ENCODE data around the gene POLR3B. TPM values are rescaled to one million over a fixed set of nuclear protein-coding genes. Genes with fewer than 3 reads are reported as not detected.

The POLR3B gene
- total RNA-seq, 1 experiment from 2014 or later: 10.7 TPM

- ATAC-seq (no peak), DNase-seq (ENCODE audit: low read depth, low spot score) (no peak)
- no peak for TF ChIP-seq EZH2phosphoT487 (IDR thresholded peaks at IDR 0.05; ENCODE audit: borderline replicate concordance)
- no peak for TF ChIP-seq SRF (IDR thresholded peaks at IDR 0.05; ENCODE audit: low read depth)
- no peak for TF ChIP-seq ATF3 (IDR thresholded peaks at IDR 0.05)
- TF ChIP-seq POLR2A (IDR thresholded peaks at IDR 0.05; ENCODE audit: borderline replicate concordance, extremely low read depth, insufficient read depth, insufficient read length): no peak
- TF ChIP-seq POLR2AphosphoS5 (IDR thresholded peaks at IDR 0.05; ENCODE audit: low read depth, low read length): no peak
- no peak for TF ChIP-seq CBX3 (IDR thresholded peaks at IDR 0.05; ENCODE audit: low read depth)
- no peak for TF ChIP-seq ZFX (IDR thresholded peaks at IDR 0.05)
- no peak for TF ChIP-seq REST (IDR thresholded peaks at IDR 0.05; ENCODE audit: low read depth)
- TF ChIP-seq JUND (IDR thresholded peaks at IDR 0.05): no peak
- TF ChIP-seq ELF1 (IDR thresholded peaks at IDR 0.05; ENCODE audit: borderline replicate concordance, low read depth): no peak
- no peak for TF ChIP-seq SIN3A (IDR thresholded peaks at IDR 0.05; ENCODE audit: low read depth)
- TF ChIP-seq SP1 (IDR thresholded peaks at IDR 0.05; ENCODE audit: low read depth): no peak
- no peak for TF ChIP-seq FOSL1 (IDR thresholded peaks at IDR 0.05; ENCODE audit: low read depth)
- no peak for TF ChIP-seq MAX (IDR thresholded peaks at IDR 0.05)
- TF ChIP-seq CTCF (IDR thresholded peaks at IDR 0.05 in 2 of 3, conservative IDR thresholded peaks at IDR 0.05 in 1 of 3; ENCODE audit: borderline replicate concordance in 1 of 3, insufficient read depth in 1 of 3, low read depth in 2 of 3, low read length in 2 of 3): no peak
- TF ChIP-seq EZH2 (IDR thresholded peaks at IDR 0.05): no peak
- no peak for TF ChIP-seq RAD21 (IDR thresholded peaks at IDR 0.05; ENCODE audit: low read depth)
- Histone ChIP-seq H3K9me2 (ENCODE audit: insufficient read depth) (no peaks in the 10 kb centered on the region), H3K4me3 (replicated peaks in 1 of 2; ENCODE audit: low read depth in 1 of 2, low read length in 2 of 2) (no peak overlapping the region), H3K36me3 (ENCODE audit: control insufficient read depth in 1 of 2, insufficient read depth in 2 of 2, low read length in 2 of 2) (no peaks in the 10 kb centered on the region), H3K79me2 (ENCODE audit: insufficient read depth, low read length) (no peaks in the 10 kb centered on the region), H2AFZ (ENCODE audit: low read depth, low read length, poor library complexity, severe bottlenecking) (no peak overlapping the region), H3K9me3 (ENCODE audit: control insufficient read depth in 1 of 2, insufficient read depth in 1 of 2, low read depth in 1 of 2, low read length in 2 of 2) (no peaks in the 10 kb centered on the region), H3K27me3 (ENCODE audit: insufficient read depth, low read length) (no peaks in the 10 kb centered on the region), H3K27ac (ENCODE audit: low read depth, low read length) (no peak overlapping the region), H3K4me2 (ENCODE audit: low read length) (no peak overlapping the region), H3K4me1 (ENCODE audit: control insufficient read depth in 1 of 2, insufficient read depth in 2 of 2, low read length in 2 of 2) (no peaks in the 10 kb centered on the region), H4K20me1 (ENCODE audit: insufficient read depth) (no peaks in the 10 kb centered on the region), H3K9ac (ENCODE audit: low read length) (no peak overlapping the region)
- POLR2A ChIA-PET: no interaction called here
- intact Hi-C loops (cut with micrococcal nuclease): no loop called here
- no TSS peak for BruUV-seq (replicated peaks)
- CTCF ChIA-PET: no interaction called here
- RAD21 ChIA-PET (ENCODE audit: low non-redundant PET in 1 of 2, low total read pairs in 2 of 2, uncharacterized antibody in 2 of 2, unreplicated experiment in 2 of 2): no interaction called here
Observed at GRCh38 chr12:106487664-106488063, 130.1 kb downstream of the POLR3B start.

All from HCT116 (cell line).